K562 (cell line): ENCODE results near the gene TRMT112. TPM values are rescaled to one million over a fixed set of nuclear protein-coding genes. Genes with fewer than 3 reads are reported as not detected.

ENCODE experiments used
- CC2D1A ChIP-seq: fragments of 450-650 bp; IDR thresholded peaks from 2 replicates; pipeline ENCODE4 v1.6.1; 2017; ENCODE audit warnings: mild to moderate bottlenecking
- CHD2 ChIP-seq: IDR thresholded peaks from 2 replicates; pipeline ENCODE4 v1.6.1; 2011; ENCODE audit warnings: low read depth, low read length
- HDAC2 ChIP-seq: fragments of 450-650 bp; IDR thresholded peaks from 2 replicates; pipeline ENCODE4 v1.6.1; 2016; ENCODE audit warnings: mild to moderate bottlenecking
- MBD2 ChIP-seq: sonication (generic); IDR thresholded peaks from 2 replicates; pipeline ENCODE4 v1.6.1; 2016; ENCODE audit warnings: low read depth, borderline replicate concordance
- SMC3 ChIP-seq: conservative IDR thresholded peaks from 2 replicates; pipeline ENCODE4 v1.6.1; 2011; ENCODE audit warnings: low read depth, low read length, improper control_type of control experiment; ENCODE audit not compliant: insufficient read depth
- TFAP4 ChIP-seq: sonication (generic); formaldehyde crosslinking; IDR thresholded peaks from 2 replicates; pipeline ENCODE4 v1.8.0; 2022; ENCODE audit warnings: missing genetic modification reagents, mild to moderate bottlenecking, moderate library complexity, borderline replicate concordance
- XRCC5 ChIP-seq: fragments of 200-400 bp; formaldehyde crosslinking; IDR thresholded peaks from 2 replicates; pipeline ENCODE4 v1.6.1; 2017; ENCODE audit warnings: low read depth, mild to moderate bottlenecking, low read length
- ZBTB11 ChIP-seq, 3 experiments: fragments of 200-800 bp in 1 of 3; fragments of 250-450 bp in 1 of 3; fragments of 450-650 bp in 1 of 3; sonication (Bioruptor Pico) in 1 of 3; sonication (Bioruptor generic) in 1 of 3; formaldehyde crosslinking in 1 of 3; IDR thresholded peaks; 2 replicates each; pipeline versions ENCODE4 v1.6.1 to v1.8.0; 2016 to 2022; ENCODE audit warnings: mild to moderate bottlenecking in 2 of 3, missing genetic modification characterization in 2 of 3, missing compliant biosample characterization in 1 of 3, moderate library complexity in 1 of 3
- ZBTB12 ChIP-seq: fragments of 250-450 bp; sonication (Bioruptor Pico); IDR thresholded peaks from 2 replicates; pipeline ENCODE4 v1.4.0; 2020
- polyA plus RNA-seq, 8 experiments: library from polyadenylated mRNA; depleted of rRNA in 4 of 8; stranded (reverse) in 5 of 8; unstranded in 3 of 8; fragments of >200 nt; fragmentation: Nextera tagmentation in 2 of 8; fragmentation: Illumina TruSeq in 1 of 8; extraction: Ambion mirVana in 2 of 8; extraction: Trizol in 1 of 8; gene quantifications; 2 replicates each; pipeline versions ENCODE4 v1.2.1 to v1.2.3, GENCODE V29; 2011 to 2014; ENCODE audit warnings: inconsistent platforms in 1 of 8, missing spikeins in 1 of 8
- total RNA-seq, 7 experiments: library from RNA; depleted of rRNA in 6 of 7; stranded (reverse); fragments of >200 nt in 6 of 7; fragmentation: Illumina TruSeq in 2 of 7; extraction: Trizol in 2 of 7; gene quantifications; 2 replicates each; pipeline versions ENCODE4 v1.2.1 to v1.2.3, GENCODE V29; 2011 to 2021; ENCODE audit warnings: low replicate concordance in 1 of 7

The TRMT112 gene
- total and polyA plus RNA-seq, 9 of the 15 experiments (the other 6 are each of a cell fraction or from before 2014, with no cell fraction given) = 162 to 444 (median 300) TPM

GRCh38 chr11:64284048-64284961 is 33.1 kb downstream of the TRMT112 start, which contains the start of gene BAD (continued):
- TF ChIP-seq ZBTB11 (CRISPR knock-in tag; IDR thresholded peaks at IDR 0.05) (peak in 2 of 3 experiments; percentile 39 to 92; a peak in 3 of 6 replicates), MBD2 (peak; percentile 89), TFAP4 (peak; percentile 48), XRCC5 (0 out of 2 replicates have a peak, but pooled peaks have one; percentile 58), HDAC2 (0 out of 2 replicates have a peak, but pooled peaks have one; percentile 41), SMC3 (0 out of 2 replicates have a peak, but pooled peaks have one; percentile 2), CC2D1A (0 out of 2 replicates have a peak, but pooled peaks have one; percentile 12), CHD2 (peak; percentile 57; the same call in 1 of the 2 replicates), ZBTB12 (CRISPR knock-in tag) (peak; percentile 75)
- TF ChIP-seq, all 486 proteins: peak for 61
